Caco-2 (cell line): ENCODE measurements around the gene GLDC. TPM values are rescaled to one million over a fixed set of nuclear protein-coding genes. Genes with fewer than 3 reads are reported as not detected.

Experiments used
- BruUV-seq: library from RNA; stranded (reverse); fragments of 400-500 nt; replicated peaks from 2 replicates; lab custom pipeline; 2021; lab: Mats Ljungman, UMichigan
- CTCF ChIA-PET: fragments of 300-600 bp; sonication (Branson Sonifier 250); formaldehyde crosslinking; loops from one replicate; lab custom pipeline; 2022; ENCODE audit warnings: antibody characterized with exemption; lab: Charles Lee
- POLR2A ChIA-PET: fragments of 300-600 bp; sonication (Branson Sonifier 250); formaldehyde crosslinking; loops from one replicate; lab custom pipeline; 2022; ENCODE audit warnings: antibody characterized with exemption; lab: Charles Lee
- DNase-seq, 2 experiments: peaks; one replicate each; pipeline versions ENCODE4 v3.0.0 to v3.0.0-alpha.2; 2020 to 2022
- H3K27me3 ChIP-seq: replicated peaks from 2 replicates; pipeline ENCODE4 v1.6.0; 2011; ENCODE audit warnings: low read length; ENCODE audit not compliant: control insufficient read depth, insufficient read depth
- H3K36me3 ChIP-seq: 2 replicates; pipeline ENCODE4 v1.5.1; 2011; ENCODE audit warnings: low read length; ENCODE audit not compliant: control insufficient read depth, insufficient read depth
- H3K4me1 ChIP-seq: fragments of 250-450 bp; sonication (Bioruptor Pico); 2 replicates; pipeline ENCODE4 v1.5.1; 2020; ENCODE audit warnings: mild to moderate bottlenecking
- H3K4me3 ChIP-seq: 2 replicates; pipeline ENCODE4 v1.5.1; 2011; ENCODE audit warnings: low read depth, mild to moderate bottlenecking, control low read depth, low read length
- H3K9me3 ChIP-seq: fragments of 250-450 bp; sonication (Bioruptor Pico); 2 replicates; pipeline ENCODE4 v1.5.1; 2020; ENCODE audit warnings: mild to moderate bottlenecking, moderate library complexity
- H3K27ac Mint-ChIP-seq: one replicate; pipeline ENCODE4 v1.8.0; 2022; ENCODE audit warnings: mixed read lengths; ENCODE audit not compliant: unreplicated experiment
- H3K27me3 Mint-ChIP-seq: one replicate; pipeline ENCODE4 v1.8.0; 2022; ENCODE audit warnings: mixed read lengths; ENCODE audit not compliant: insufficient read depth, unreplicated experiment
- H3K36me3 Mint-ChIP-seq: one replicate; pipeline ENCODE4 v1.8.0; 2022; ENCODE audit warnings: mild to moderate bottlenecking, mixed read lengths; ENCODE audit not compliant: insufficient read depth, unreplicated experiment
- H3K4me1 Mint-ChIP-seq: one replicate; pipeline ENCODE4 v1.8.0; 2022; ENCODE audit warnings: low read depth, mixed read lengths; ENCODE audit not compliant: unreplicated experiment
- H3K4me3 Mint-ChIP-seq: one replicate; pipeline ENCODE4 v1.8.0; 2022; ENCODE audit warnings: mild to moderate bottlenecking, moderate library complexity, mixed read lengths; ENCODE audit not compliant: unreplicated experiment
- H3K9me3 Mint-ChIP-seq: one replicate; pipeline ENCODE4 v1.8.0; 2022; ENCODE audit warnings: mixed read lengths; ENCODE audit not compliant: unreplicated experiment
- intact Hi-C: fragments of 100-400 bp; cut with micrococcal nuclease; formaldehyde crosslinking; loops from one replicate; pipeline ENCODE4 v1.10.0; 2022; ENCODE audit not compliant: unreplicated experiment
- total RNA-seq: library from RNA; stranded (reverse); gene quantifications from 2 replicates; pipeline ENCODE4 v1.2.3, GENCODE V29; 2022
- TF ChIP-seq, protein P1 (sequence below), 2 experiments: fragments of 200-600 bp in 1 of 2; IDR thresholded peaks; 1 replicate in 1 of 2; 2 replicates in 1 of 2; pipeline versions ENCODE4 v1.5.1 to v1.8.0; 2011 to 2022; ENCODE audit warnings: antibody characterized with exemption in 1 of 2, control low read depth in 1 of 2, inconsistent platforms in 1 of 2, low read depth in 1 of 2, low read length in 1 of 2, mild to moderate bottlenecking in 1 of 2, moderate library complexity in 1 of 2; ENCODE audit not compliant: insufficient read depth in 1 of 2, severe bottlenecking in 1 of 2, unreplicated experiment in 1 of 2

The GLDC gene
- total RNA-seq, 1 experiment from 2014 or later, result 320 TPM

DNA sequence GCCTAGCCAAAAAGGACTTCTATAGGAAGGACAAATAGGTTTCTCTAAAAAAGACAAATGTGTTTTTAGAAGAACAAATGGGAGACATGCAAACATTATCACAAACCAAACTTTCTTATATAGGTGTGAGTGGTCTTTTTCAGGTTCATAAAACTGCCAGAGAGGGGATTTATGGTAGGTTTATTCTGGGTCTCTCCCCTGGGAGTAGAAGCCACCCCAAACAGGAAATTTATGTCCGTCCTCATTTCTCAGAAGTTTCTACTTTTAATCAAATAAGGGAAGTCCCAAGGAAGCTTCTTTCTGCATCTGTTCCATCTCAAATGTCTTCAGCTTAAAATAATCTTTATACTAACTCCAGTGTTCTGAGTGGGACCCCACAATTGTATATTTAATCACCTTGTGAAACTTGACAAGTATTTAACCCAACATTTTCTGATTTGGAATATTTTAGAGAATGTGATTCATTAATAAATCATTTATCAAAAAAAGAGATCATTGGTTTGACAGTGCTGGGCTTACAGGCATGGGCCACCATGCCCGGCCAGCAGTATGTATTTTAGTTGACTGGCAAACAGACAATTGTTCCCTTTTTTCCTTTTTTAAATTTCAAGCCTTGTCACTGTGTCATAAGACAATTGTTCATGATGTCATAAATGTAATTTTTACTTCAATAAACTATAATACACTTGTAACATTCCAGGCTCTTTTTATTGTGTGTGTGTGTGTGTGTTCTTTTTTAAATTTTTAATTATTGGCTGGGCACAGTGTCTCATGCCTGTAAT, 44.6 kb upstream of the GLDC start:
- intact Hi-C loops, result loop anchor here (10.0 kb wide), 2 partner anchors 195 to 335 kb away; no protein-coding TSS in a partner anchor
- POLR2A ChIA-PET, result no interaction called here
- Histone ChIP-seq H3K36me3 (no peaks in the 10 kb centered on the region), H3K9me3 (no peaks in the 10 kb centered on the region), H3K4me3 (no peak overlapping the region), H3K27me3 (no peaks in the 10 kb centered on the region), H3K4me1 (peaks cover 3% of the 10 kb centered on the region; the same call in 1 of the 2 replicates)
- Mint-ChIP-seq H3K36me3 (peaks cover 5% of the 10 kb centered on the region), H3K27ac (no peak overlapping the region), H3K4me1 (no peaks in the 10 kb centered on the region), H3K27me3 (no peaks in the 10 kb centered on the region), H3K4me3 (no peak overlapping the region), H3K9me3 (no peaks in the 10 kb centered on the region)
- TF ChIP-seq, protein P1, sequence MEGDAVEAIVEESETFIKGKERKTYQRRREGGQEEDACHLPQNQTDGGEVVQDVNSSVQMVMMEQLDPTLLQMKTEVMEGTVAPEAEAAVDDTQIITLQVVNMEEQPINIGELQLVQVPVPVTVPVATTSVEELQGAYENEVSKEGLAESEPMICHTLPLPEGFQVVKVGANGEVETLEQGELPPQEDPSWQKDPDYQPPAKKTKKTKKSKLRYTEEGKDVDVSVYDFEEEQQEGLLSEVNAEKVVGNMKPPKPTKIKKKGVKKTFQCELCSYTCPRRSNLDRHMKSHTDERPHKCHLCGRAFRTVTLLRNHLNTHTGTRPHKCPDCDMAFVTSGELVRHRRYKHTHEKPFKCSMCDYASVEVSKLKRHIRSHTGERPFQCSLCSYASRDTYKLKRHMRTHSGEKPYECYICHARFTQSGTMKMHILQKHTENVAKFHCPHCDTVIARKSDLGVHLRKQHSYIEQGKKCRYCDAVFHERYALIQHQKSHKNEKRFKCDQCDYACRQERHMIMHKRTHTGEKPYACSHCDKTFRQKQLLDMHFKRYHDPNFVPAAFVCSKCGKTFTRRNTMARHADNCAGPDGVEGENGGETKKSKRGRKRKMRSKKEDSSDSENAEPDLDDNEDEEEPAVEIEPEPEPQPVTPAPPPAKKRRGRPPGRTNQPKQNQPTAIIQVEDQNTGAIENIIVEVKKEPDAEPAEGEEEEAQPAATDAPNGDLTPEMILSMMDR (IDR thresholded peaks at IDR 0.05; ENCODE audit: insufficient read depth in 1 of 2, low read depth in 1 of 2, low read length in 1 of 2, severe bottlenecking in 1 of 2, unreplicated experiment in 1 of 2), result no peak
- CTCF ChIA-PET, result no interaction called here
- BruUV-seq, result no TSS peak
- no peak for DNase-seq

DNA sequence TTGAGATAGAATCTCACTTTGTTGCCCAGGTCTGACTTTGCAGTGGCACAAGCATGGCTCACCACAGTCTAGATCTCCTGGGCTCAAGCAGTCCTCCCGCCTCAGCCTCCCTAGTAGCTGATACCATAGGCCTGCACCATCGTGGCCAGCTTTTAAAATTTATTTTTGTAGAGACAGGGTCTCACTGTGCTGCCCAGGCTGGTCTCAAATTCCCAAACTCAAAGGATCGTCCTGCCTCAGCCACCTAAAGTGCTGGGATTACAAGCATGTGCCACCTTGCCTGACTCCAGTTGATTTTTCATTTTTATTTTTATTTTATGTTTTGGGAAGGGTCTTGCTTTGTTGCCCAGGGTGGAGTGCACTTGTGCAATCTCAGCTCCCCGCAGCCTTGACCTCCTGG, 41.7 kb upstream of the GLDC start:
- Histone ChIP-seq H3K9me3 (no peaks in the 10 kb centered on the region), H3K4me1 (peaks cover 13% of the 10 kb centered on the region), H3K27me3 (no peaks in the 10 kb centered on the region), H3K4me3 (no peak overlapping the region), H3K36me3 (no peaks in the 10 kb centered on the region)
- CTCF ChIA-PET, result no interaction called here
- Mint-ChIP-seq H3K36me3 (peaks cover 7% of the 10 kb centered on the region), H3K4me1 (peaks cover 10% of the 10 kb centered on the region), H3K27me3 (no peaks in the 10 kb centered on the region), H3K9me3 (no peaks in the 10 kb centered on the region), H3K4me3 (no peak overlapping the region), H3K27ac (no peak overlapping the region)
- no peak for DNase-seq
- TF ChIP-seq, protein P1 (IDR thresholded peaks at IDR 0.05; ENCODE audit: insufficient read depth in 1 of 2, low read depth in 1 of 2, low read length in 1 of 2, severe bottlenecking in 1 of 2, unreplicated experiment in 1 of 2), result no peak
- intact Hi-C loops, result loop anchor here (10.0 kb wide), 2 partner anchors 192 to 332 kb away; no protein-coding TSS in a partner anchor
- BruUV-seq, result no TSS peak
- POLR2A ChIA-PET, result no interaction called here

DNA sequence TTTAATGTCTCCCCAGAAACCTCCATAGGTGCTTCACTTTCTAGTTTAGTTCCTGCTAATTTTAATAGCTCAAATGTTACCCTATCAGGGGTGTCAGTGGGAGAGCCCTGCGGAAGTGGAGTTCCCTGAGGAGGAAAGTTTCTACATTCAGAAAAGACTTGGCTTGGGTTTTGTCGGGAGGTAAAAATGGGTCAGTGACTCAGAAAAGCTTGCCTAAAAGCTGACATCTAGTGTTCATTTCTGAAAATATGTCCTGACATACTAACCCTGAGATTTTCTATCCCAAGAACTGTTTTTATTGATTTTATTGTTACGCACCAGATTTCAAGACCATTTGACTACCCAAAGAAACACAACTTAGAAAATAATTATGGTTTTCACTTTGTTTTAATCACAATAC, 40.9 kb upstream of the GLDC start:
- Mint-ChIP-seq H3K4me1 (peaks cover 10% of the 10 kb centered on the region), H3K9me3 (no peaks in the 10 kb centered on the region), H3K27ac (no peak overlapping the region), H3K27me3 (no peaks in the 10 kb centered on the region), H3K36me3 (peaks cover 13% of the 10 kb centered on the region), H3K4me3 (no peak overlapping the region)
- no peaks in the 10 kb centered on the region for H3K9me3 ChIP-seq
- no peaks in the 10 kb centered on the region for H3K36me3 ChIP-seq
- H3K27me3 ChIP-seq, result no peaks in the 10 kb centered on the region
- peaks cover 13% of the 10 kb centered on the region for H3K4me1 ChIP-seq
- POLR2A ChIA-PET, result no interaction called here
- TF ChIP-seq, protein P1 (IDR thresholded peaks at IDR 0.05; ENCODE audit: insufficient read depth in 1 of 2, low read depth in 1 of 2, low read length in 1 of 2, severe bottlenecking in 1 of 2, unreplicated experiment in 1 of 2), result peak in 1 of 2 experiments; percentile 23
- CTCF ChIA-PET, result interaction anchor here (1.0 kb wide), 1 partner anchor 47 kb away, joined by 3 read pairs; no protein-coding TSS in a partner anchor
- H3K4me3 ChIP-seq, result no peak overlapping the region
- no TSS peak for BruUV-seq
- no peak for DNase-seq
- intact Hi-C loops, result loop anchor here (10.0 kb wide), 2 partner anchors 192 to 332 kb away; no protein-coding TSS in a partner anchor
